ENCODE results near the gene SIGLEC14. TPM values are rescaled to one million over a fixed set of nuclear protein-coding genes. Genes with fewer than 3 reads are reported as not detected.

Gene SIGLEC14
- total RNA-seq, 4 donors from 2014 or later: 0.95 to 12.4 TPM; not detected in 2

- Histone ChIP-seq H3K27me3 (no peaks in the 10 kb centered on the region), H3K4me1 (peaks cover 0 to 16% (median 7%) of the 10 kb centered on the region in 4 donors), H3K4me3 (peak within 1 kb of the TSS in 1 of 4 donors; percentile 87), H3K9me3 (no peaks in the 10 kb centered on the region), H3K36me3 (peaks cover 0 to 4% (median 0%) of the 10 kb centered on the region in 3 donors), H3K27ac (no peak within 1 kb of the TSS)
- TF ChIP-seq, protein P1, sequence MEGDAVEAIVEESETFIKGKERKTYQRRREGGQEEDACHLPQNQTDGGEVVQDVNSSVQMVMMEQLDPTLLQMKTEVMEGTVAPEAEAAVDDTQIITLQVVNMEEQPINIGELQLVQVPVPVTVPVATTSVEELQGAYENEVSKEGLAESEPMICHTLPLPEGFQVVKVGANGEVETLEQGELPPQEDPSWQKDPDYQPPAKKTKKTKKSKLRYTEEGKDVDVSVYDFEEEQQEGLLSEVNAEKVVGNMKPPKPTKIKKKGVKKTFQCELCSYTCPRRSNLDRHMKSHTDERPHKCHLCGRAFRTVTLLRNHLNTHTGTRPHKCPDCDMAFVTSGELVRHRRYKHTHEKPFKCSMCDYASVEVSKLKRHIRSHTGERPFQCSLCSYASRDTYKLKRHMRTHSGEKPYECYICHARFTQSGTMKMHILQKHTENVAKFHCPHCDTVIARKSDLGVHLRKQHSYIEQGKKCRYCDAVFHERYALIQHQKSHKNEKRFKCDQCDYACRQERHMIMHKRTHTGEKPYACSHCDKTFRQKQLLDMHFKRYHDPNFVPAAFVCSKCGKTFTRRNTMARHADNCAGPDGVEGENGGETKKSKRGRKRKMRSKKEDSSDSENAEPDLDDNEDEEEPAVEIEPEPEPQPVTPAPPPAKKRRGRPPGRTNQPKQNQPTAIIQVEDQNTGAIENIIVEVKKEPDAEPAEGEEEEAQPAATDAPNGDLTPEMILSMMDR (IDR thresholded peaks at IDR 0.05): no peak
- no peak for TF ChIP-seq POLR2A (IDR thresholded peaks at IDR 0.05)
- peak in 1 of 3 donors; percentile 37 for DNase-seq
Observed at GRCh38 chr19:51693260-51693659, 46.6 kb upstream of the SIGLEC14 start, which contains the start of gene SPACA6. SPACA6 (plus strand) TSS chr19:51693330; CDS start chr19:51693527, 197 bp downstream.

GRCh38 chr19:51692468-51692867, 45.8 kb upstream of the SIGLEC14 start:
- TF ChIP-seq, protein P1 (IDR thresholded peaks at IDR 0.05): no peak
- TF ChIP-seq POLR2A (IDR thresholded peaks at IDR 0.05): no peak
- DNase-seq: peak in 1 of 3 donors; percentile 32
- Histone ChIP-seq H3K36me3 (peaks cover 0 to 4% (median 0%) of the 10 kb centered on the region in 3 donors), H3K4me3 (peak overlapping the region in 1 of 4 donors; percentile 87), H3K9me3 (no peaks in the 10 kb centered on the region), H3K27ac (no peak overlapping the region), H3K27me3 (no peaks in the 10 kb centered on the region), H3K4me1 (peaks cover 0 to 18% (median 8%) of the 10 kb centered on the region in 4 donors)

DNA sequence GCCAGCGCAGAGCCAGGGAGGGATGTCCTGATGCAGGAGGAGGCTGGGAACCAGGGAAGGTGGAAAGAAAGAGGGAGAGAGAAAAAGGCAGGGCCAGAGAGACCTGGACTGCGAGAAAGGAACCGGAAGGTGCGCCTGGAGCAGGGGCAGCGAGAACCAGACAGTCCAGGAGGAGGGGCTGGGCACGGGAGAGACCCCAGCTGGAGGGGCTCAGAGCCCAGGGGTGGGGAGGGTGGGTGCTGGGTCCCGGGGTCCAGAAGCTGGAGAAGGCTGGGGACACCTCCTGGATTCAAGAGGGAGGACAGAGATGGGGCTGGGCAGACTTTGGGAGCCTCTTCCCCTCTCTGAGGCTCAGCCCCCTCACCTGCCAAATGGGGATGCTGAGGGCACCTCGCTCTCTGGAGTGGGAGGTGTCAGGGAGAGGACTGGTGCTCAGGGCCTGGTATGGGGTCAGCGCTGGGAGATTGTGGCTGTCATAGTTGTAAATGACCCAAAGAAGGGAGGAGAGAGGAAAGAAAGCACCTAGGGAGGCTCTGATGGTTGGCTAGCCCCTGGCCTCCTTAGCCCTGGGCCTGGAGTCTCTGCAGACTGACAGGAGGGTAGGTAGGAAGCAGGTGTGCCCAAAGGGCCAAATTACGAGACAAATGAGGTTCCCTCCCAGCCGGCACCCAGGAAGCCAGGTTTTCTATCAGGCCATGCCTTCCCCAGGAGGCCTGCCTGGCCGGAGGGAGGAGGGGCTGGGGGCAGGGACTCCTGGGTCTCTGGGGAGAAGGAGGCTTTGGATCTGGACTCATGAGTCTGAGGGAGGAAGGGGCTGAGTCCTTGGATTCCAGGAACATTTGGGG, 45.2 kb upstream of the SIGLEC14 start:
- TF ChIP-seq POLR2A (IDR thresholded peaks at IDR 0.05): no peak
- TF ChIP-seq, protein P1 (IDR thresholded peaks at IDR 0.05): no peak
- peaks cover 0 to 20% (median 8%) of the 10 kb centered on the region in 4 donors for H3K4me1 ChIP-seq
- peak overlapping the region in 1 of 4 donors; percentile 18 for H3K27ac ChIP-seq
- H3K36me3 ChIP-seq: peaks cover 0 to 4% (median 0%) of the 10 kb centered on the region in 3 donors
- no peaks in the 10 kb centered on the region for H3K9me3 ChIP-seq
- peak overlapping the region in 1 of 4 donors; percentile 87 for H3K4me3 ChIP-seq
- H3K27me3 ChIP-seq: no peaks in the 10 kb centered on the region
- DNase-seq: no peak

GRCh38 chr19:51691074-51691583, 44.5 kb upstream of the SIGLEC14 start:
- DNase-seq: no peak
- Histone ChIP-seq H3K27me3 (no peaks in the 10 kb centered on the region), H3K9me3 (no peaks in the 10 kb centered on the region), H3K4me3 (peak overlapping the region; percentile 53 to 87 (median 62)), H3K4me1 (peaks cover 0 to 20% (median 8%) of the 10 kb centered on the region in 4 donors), H3K36me3 (peaks cover 0 to 4% (median 0%) of the 10 kb centered on the region in 3 donors), H3K27ac (peak overlapping the region; percentile 80 to 95 (median 84))
- TF ChIP-seq, protein P1 (IDR thresholded peaks at IDR 0.05): no peak
- no peak for TF ChIP-seq POLR2A (IDR thresholded peaks at IDR 0.05)

DNA sequence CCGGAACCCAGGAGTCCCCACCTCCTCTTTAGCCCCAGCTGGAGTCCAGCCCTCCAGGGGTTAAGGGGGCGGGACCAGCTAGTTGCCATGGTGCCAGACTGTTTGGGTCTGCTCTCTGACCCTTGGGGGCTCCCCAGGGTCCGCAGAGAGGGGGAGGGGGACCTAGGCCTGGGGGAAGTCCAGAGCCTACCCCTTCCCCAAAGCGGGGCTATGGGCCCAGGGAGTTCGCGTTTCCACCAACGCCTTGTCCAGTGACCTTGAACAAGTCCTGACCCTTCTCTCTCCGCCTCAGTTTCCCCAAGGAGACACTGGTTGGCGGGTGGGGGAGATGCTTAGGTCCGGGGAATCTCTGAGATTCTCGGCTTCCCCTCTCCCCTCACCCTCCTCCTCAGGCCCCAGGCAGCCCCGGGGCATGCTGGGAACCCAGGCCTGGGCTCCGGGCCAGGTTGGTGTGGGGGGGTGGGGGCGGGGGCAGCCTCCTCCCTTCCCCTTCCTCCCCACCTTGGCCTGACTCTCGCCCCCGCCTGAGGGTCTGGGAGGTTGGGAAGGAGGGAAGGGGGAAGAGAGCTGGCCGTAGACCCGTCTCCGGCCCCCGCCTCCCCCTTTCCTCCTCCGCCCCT, 43.9 kb upstream of the SIGLEC14 start:
- peaks cover 0 to 20% (median 8%) of the 10 kb centered on the region in 4 donors for H3K4me1 ChIP-seq

More for the DNA sequence above, 43.9 kb upstream of the SIGLEC14 start:
- H3K4me3 ChIP-seq: peak overlapping the region; percentile 53 to 87 (median 62)
- H3K27me3 ChIP-seq: no peaks in the 10 kb centered on the region
- no peaks in the 10 kb centered on the region for H3K9me3 ChIP-seq
- H3K27ac ChIP-seq: peak overlapping the region; percentile 80 to 95 (median 84)
- H3K36me3 ChIP-seq: peaks cover 0 to 3% (median 0%) of the 10 kb centered on the region in 3 donors
- peak; percentile 35 to 62 (median 57) for DNase-seq
- TF ChIP-seq POLR2A (IDR thresholded peaks at IDR 0.05): no peak
- TF ChIP-seq, protein P1 (IDR thresholded peaks at IDR 0.05): no peak
